PFSK-1 (cell line): ENCODE data around the gene LIN54.

Source experiments
- POLR2AphosphoS5 ChIP-seq: IDR thresholded peaks from 2 replicates; pipeline ENCODE4 v1.6.1; 2012; ENCODE audit warnings: low read depth, mild to moderate bottlenecking, control low read depth, low read length, moderate library complexity
- SIN3A ChIP-seq: IDR thresholded peaks from 2 replicates; pipeline ENCODE4 v1.6.1; 2012; ENCODE audit warnings: mild to moderate bottlenecking, low read length, moderate library complexity, borderline replicate concordance; ENCODE audit not compliant: insufficient read depth
- TAF1 ChIP-seq: IDR thresholded peaks from 2 replicates; pipeline ENCODE4 v1.6.1; 2012; ENCODE audit warnings: low read length, control low read depth, borderline replicate concordance; ENCODE audit not compliant: insufficient read depth
- TF ChIP-seq, protein P1 (sequence below), 2 experiments: IDR thresholded peaks; 2 replicates each; pipeline versions ENCODE4 v1.6.1 to v1.8.0; 2011 to 2012; ENCODE audit warnings: low read depth in 2 of 2, low read length in 2 of 2, control low read depth in 1 of 2, inconsistent platforms in 1 of 2, mild to moderate bottlenecking in 1 of 2, moderate library complexity in 1 of 2; ENCODE audit not compliant: insufficient read depth in 1 of 2

DNA sequence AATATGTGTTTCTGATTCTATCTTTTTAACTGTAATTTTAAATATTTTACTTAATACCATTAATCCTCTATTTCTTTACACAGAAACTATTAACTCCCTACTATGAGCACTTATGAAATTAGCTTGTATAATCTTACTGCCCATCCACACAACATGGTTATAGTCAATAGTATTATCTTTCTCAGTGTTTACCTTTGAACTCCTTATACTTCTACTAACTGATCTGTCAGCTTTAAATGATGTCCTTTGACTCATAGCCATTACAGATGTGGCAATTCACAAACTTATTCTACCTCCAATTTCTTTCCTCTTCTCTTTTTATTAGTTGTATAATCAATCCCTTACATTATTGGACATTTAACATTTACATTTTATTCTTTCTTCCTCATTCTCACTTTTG, 125.2 kb downstream of the LIN54 start:
- no peak for TF ChIP-seq POLR2AphosphoS5
- TF ChIP-seq, protein P1, sequence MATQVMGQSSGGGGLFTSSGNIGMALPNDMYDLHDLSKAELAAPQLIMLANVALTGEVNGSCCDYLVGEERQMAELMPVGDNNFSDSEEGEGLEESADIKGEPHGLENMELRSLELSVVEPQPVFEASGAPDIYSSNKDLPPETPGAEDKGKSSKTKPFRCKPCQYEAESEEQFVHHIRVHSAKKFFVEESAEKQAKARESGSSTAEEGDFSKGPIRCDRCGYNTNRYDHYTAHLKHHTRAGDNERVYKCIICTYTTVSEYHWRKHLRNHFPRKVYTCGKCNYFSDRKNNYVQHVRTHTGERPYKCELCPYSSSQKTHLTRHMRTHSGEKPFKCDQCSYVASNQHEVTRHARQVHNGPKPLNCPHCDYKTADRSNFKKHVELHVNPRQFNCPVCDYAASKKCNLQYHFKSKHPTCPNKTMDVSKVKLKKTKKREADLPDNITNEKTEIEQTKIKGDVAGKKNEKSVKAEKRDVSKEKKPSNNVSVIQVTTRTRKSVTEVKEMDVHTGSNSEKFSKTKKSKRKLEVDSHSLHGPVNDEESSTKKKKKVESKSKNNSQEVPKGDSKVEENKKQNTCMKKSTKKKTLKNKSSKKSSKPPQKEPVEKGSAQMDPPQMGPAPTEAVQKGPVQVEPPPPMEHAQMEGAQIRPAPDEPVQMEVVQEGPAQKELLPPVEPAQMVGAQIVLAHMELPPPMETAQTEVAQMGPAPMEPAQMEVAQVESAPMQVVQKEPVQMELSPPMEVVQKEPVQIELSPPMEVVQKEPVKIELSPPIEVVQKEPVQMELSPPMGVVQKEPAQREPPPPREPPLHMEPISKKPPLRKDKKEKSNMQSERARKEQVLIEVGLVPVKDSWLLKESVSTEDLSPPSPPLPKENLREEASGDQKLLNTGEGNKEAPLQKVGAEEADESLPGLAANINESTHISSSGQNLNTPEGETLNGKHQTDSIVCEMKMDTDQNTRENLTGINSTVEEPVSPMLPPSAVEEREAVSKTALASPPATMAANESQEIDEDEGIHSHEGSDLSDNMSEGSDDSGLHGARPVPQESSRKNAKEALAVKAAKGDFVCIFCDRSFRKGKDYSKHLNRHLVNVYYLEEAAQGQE (IDR thresholded peaks at IDR 0.05; ENCODE audit: insufficient read depth in 1 of 2, low read depth in 2 of 2, low read length in 2 of 2): no peak
- no peak for TF ChIP-seq TAF1
- no peak for TF ChIP-seq SIN3A
